Endodermal cell (in vitro differentiated cells): ENCODE results near the gene TRIM44. TPM values are rescaled to one million over a fixed set of nuclear protein-coding genes. Genes with fewer than 3 reads are reported as not detected.
A peak's percentile ranks its signal among the peaks of the same experiment; 100 is the strongest.

ENCODE experiments used
- DNase-seq: peaks from one replicate; pipeline ENCODE4 v3.0.0-alpha.2; 2017
- H3K27ac ChIP-seq: 2 replicates; pipeline ENCODE4 v1.5.1; 2013; ENCODE audit warnings: mild to moderate bottlenecking, low read depth, low read length, moderate library complexity
- H3K27me3 ChIP-seq: 2 replicates; pipeline ENCODE4 v1.6.1; 2013; ENCODE audit warnings: mild to moderate bottlenecking, low read length, moderate library complexity; ENCODE audit not compliant: insufficient read depth, control insufficient read depth, poor library complexity, severe bottlenecking
- H3K36me3 ChIP-seq: 2 replicates; pipeline ENCODE4 v1.7.0; 2013; ENCODE audit warnings: mild to moderate bottlenecking, low read length, moderate library complexity; ENCODE audit not compliant: control insufficient read depth, insufficient read depth
- H3K4me1 ChIP-seq: one replicate; pipeline ENCODE4 v1.7.0; 2013; ENCODE audit warnings: low read length; ENCODE audit not compliant: control insufficient read depth, insufficient read depth
- H3K4me3 ChIP-seq: 2 replicates; pipeline ENCODE4 v1.5.1; 2013; ENCODE audit warnings: mild to moderate bottlenecking, low read length, moderate library complexity
- H3K9ac ChIP-seq: 2 replicates; pipeline ENCODE4 v1.6.1; 2013; ENCODE audit warnings: mild to moderate bottlenecking, low read length, moderate library complexity; ENCODE audit not compliant: poor library complexity, severe bottlenecking; ENCODE audit errors: extremely low read depth
- H3K9me3 ChIP-seq: 2 replicates; pipeline ENCODE4 v1.6.1; 2013; ENCODE audit warnings: mild to moderate bottlenecking, low read length, moderate library complexity; ENCODE audit not compliant: control insufficient read depth
- H3K27ac Mint-ChIP-seq: 2 replicates; pipeline ENCODE4 v1.8.0; 2020; ENCODE audit warnings: mixed read lengths
- H3K27me3 Mint-ChIP-seq: 2 replicates; pipeline ENCODE4 v1.8.0; 2021; ENCODE audit warnings: mild to moderate bottlenecking, mixed read lengths; ENCODE audit not compliant: insufficient read depth
- H3K36me3 Mint-ChIP-seq: 2 replicates; pipeline ENCODE4 v1.8.0; 2020; ENCODE audit warnings: low read depth, mixed read lengths
- H3K4me1 Mint-ChIP-seq: 2 replicates; pipeline ENCODE4 v1.8.0; 2020; ENCODE audit warnings: mixed read lengths
- H3K4me3 Mint-ChIP-seq: 2 replicates; pipeline ENCODE4 v1.8.0; 2020; ENCODE audit warnings: mild to moderate bottlenecking, moderate library complexity, mixed read lengths
- H3K9me3 Mint-ChIP-seq: 2 replicates; pipeline ENCODE4 v1.8.0; 2020; ENCODE audit warnings: mild to moderate bottlenecking, mixed read lengths
- CTCF ChIP-seq: fragments of 200-600 bp; sonication (generic); conservative IDR thresholded peaks from 2 replicates; pipeline ENCODE4 v1.5.0; 2021; ENCODE audit warnings: antibody characterized with exemption, mild to moderate bottlenecking
- WGBS, 2 experiments: methylation state at CpG; one replicate each; pipeline versions ENCODE4 v1.1.5 to v1.1.7; 2013; ENCODE audit warnings: missing lambda C conversion rate in 2 of 2, mixed read lengths in 1 of 2; ENCODE audit not compliant: insufficient coverage in 1 of 2, insufficient read length in 1 of 2; 5-methylcytosine and 5-hydroxymethylcytosine counted together
- total RNA-seq, 2 donors: library from RNA; stranded (reverse); fragmentation: NEBNext Ultra II Directional in 1 of 2; extraction: Animal tissue kit (Norgen Biotek cat#: 25700) in 1 of 2; gene quantifications; 2 replicates in 1 of 2; 3 replicates in 1 of 2; pipeline ENCODE4 v1.2.1, GENCODE V29; 2021

TRIM44 gene
- total RNA-seq, 2 donors from 2014 or later, result 48.5 to 63.8 TPM

GRCh38 chr11:35848616-35849015 lies 186.0 kb downstream of the TRIM44 start:
- TF ChIP-seq CTCF, result no peak
- no peaks in the 10 kb centered on the region for H3K4me1 Mint-ChIP-seq
- H3K4me3 Mint-ChIP-seq, result no peak overlapping the region
- DNase-seq, result no peak
- no peak overlapping the region for H3K9ac ChIP-seq
- H3K27me3 Mint-ChIP-seq, result peaks cover 8% of the 10 kb centered on the region
- WGBS, 2 experiments, result 83 to 90% methylated on average over 4 of the region's 4 CpGs
- H3K4me1 ChIP-seq, result no peaks in the 10 kb centered on the region
- H3K9me3 ChIP-seq, result no peaks in the 10 kb centered on the region
- H3K27ac ChIP-seq, result no peak overlapping the region
- H3K36me3 Mint-ChIP-seq, result no peaks in the 10 kb centered on the region
- H3K4me3 ChIP-seq, result no peak overlapping the region
- H3K27ac Mint-ChIP-seq, result no peak overlapping the region
- no peaks in the 10 kb centered on the region for H3K36me3 ChIP-seq
- H3K9me3 Mint-ChIP-seq, result no peaks in the 10 kb centered on the region
- peaks cover 8% of the 10 kb centered on the region for H3K27me3 ChIP-seq

DNA sequence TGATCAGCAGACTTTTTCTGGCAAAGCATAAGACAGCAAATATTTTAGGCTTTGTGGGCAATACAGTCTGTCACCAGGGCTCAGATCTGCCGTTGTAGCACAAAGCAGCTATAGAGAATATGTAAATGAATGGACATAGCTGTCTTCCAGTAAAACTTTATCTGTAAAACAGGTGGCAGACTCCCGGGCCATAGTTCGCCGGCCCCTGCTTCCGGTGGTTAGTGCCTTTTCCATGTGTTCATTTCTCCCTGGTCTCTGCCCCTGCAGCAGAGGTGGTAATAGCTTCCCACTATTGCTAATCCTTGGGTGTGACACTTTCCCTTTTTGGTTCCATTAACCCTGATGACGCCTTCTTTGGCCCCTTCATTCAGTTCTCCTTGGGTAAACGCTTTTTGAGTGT lies 187.6 kb downstream of the TRIM44 start:
- Histone ChIP-seq H3K9ac (no peak overlapping the region), H3K4me1 (no peaks in the 10 kb centered on the region), H3K27me3 (peaks cover 8% of the 10 kb centered on the region), H3K27ac (no peak overlapping the region), H3K4me3 (no peak overlapping the region), H3K9me3 (no peaks in the 10 kb centered on the region), H3K36me3 (no peaks in the 10 kb centered on the region)
- H3K27ac Mint-ChIP-seq, result no peak overlapping the region
- DNase-seq, result peak; percentile 34
- H3K9me3 Mint-ChIP-seq, result no peaks in the 10 kb centered on the region
- H3K36me3 Mint-ChIP-seq, result no peaks in the 10 kb centered on the region
- TF ChIP-seq CTCF, result no peak
- 93 to 98% methylated on average over 7 of the region's 7 CpGs for WGBS, 2 experiments
- H3K27me3 Mint-ChIP-seq, result peaks cover 8% of the 10 kb centered on the region
- no peaks in the 10 kb centered on the region for H3K4me1 Mint-ChIP-seq
- no peak overlapping the region for H3K4me3 Mint-ChIP-seq

DNA sequence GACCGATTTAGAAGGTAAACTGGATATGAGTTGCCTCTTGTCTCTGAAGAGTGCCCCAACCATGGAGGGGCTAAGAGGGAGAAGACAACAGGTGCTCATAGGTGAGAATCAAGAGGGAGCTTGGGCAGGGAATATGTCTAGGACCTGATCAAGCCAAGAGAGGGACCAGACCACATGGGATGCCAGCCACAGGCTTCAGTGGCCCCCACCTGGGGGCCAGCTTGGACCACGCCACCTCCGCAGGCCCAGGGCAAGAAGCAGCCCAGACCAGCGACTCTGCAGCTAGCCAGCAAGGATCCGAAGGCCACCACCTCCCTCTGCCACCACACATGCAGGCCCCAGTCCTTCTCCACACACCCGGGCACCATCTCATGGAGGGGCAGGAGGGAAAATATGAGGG lies 188.8 kb downstream of the TRIM44 start:
- Histone ChIP-seq H3K4me1 (no peaks in the 10 kb centered on the region), H3K9me3 (no peaks in the 10 kb centered on the region), H3K4me3 (no peak overlapping the region), H3K27me3 (peaks cover 8% of the 10 kb centered on the region), H3K27ac (no peak overlapping the region), H3K9ac (no peak overlapping the region), H3K36me3 (no peaks in the 10 kb centered on the region)
- Mint-ChIP-seq H3K27me3 (peaks cover 8% of the 10 kb centered on the region), H3K9me3 (no peaks in the 10 kb centered on the region), H3K36me3 (no peaks in the 10 kb centered on the region), H3K4me3 (no peak overlapping the region), H3K4me1 (no peaks in the 10 kb centered on the region), H3K27ac (no peak overlapping the region)
- peak; percentile 19 for DNase-seq
- 88 to 100% methylated on average over 1 to 6 of the region's 6 CpGs for WGBS, 2 experiments
- no peak for TF ChIP-seq CTCF
